Suppressor macrophage (primary cell): ENCODE results near the gene ZNF568.

Experiments
- DNase-seq, 4 experiments: peaks; one replicate each; pipeline ENCODE4 v3.0.0-alpha.2; 2020 to 2022
- total RNA-seq, 17 experiments: gene quantifications; one replicate each; lab custom pipeline; 2026; ENCODE audit warnings: mixed read lengths in 6 of 17, inconsistent platforms in 3 of 17; lab: John Stamatoyannopoulos, UW

Gene ZNF568
- 1.8 to 8.8 (median 4.0) reads per million in 17 experiments for total RNA-seq

DNA sequence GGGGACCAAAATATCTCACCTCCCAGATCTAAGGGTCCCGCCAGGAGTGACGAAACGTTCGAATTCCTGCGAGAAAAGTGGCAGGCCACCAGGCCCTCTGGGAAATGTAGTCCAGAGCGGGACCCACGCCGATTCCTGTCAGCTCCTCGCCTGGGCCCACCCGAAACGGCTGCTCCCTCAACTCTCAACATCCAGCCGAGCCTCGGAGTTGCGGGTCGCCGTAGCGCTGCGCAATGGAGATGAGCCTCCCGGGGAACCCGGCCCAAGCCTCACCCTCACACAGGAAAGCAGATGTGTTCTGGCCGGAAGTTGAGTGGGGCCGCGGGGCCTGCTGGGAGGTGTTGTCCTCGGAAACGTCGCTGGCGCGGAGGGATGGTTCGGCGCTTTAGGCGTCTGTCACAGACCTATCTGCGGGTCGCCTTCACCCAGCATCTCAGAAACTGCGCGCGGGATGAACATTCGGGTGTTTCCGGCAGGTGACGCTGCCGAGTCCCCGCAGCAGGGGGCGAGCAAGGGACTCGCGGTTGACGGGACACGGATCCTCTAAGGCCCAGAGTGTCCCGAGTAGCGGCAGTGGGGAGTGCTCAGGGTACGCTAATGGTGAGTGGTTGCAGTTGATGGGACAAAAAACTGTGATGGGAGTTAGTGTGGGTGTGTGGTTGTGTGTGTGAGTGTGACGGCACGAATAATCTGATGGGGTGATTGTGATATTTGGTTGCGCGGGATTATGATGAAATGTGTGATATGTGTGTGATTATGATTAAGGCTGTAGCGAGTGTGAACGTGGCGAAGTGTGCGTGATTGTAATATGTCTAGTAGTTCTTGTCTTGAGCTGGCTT is at the start of gene ZNF568, which contains the start of gene ZNF829:
TSS of gene ZNF568 (plus strand) at position 341 of the 839 bp plus-strand sequence. CDS start 6,439 bp downstream, outside the sequence.
TSS of gene ZNF829 (minus strand) at position 300 of the 839 bp plus-strand sequence. CDS start 1,124 bp downstream, outside the sequence.
- peak; percentile 85 to 95 (median 90) for DNase-seq

DNA sequence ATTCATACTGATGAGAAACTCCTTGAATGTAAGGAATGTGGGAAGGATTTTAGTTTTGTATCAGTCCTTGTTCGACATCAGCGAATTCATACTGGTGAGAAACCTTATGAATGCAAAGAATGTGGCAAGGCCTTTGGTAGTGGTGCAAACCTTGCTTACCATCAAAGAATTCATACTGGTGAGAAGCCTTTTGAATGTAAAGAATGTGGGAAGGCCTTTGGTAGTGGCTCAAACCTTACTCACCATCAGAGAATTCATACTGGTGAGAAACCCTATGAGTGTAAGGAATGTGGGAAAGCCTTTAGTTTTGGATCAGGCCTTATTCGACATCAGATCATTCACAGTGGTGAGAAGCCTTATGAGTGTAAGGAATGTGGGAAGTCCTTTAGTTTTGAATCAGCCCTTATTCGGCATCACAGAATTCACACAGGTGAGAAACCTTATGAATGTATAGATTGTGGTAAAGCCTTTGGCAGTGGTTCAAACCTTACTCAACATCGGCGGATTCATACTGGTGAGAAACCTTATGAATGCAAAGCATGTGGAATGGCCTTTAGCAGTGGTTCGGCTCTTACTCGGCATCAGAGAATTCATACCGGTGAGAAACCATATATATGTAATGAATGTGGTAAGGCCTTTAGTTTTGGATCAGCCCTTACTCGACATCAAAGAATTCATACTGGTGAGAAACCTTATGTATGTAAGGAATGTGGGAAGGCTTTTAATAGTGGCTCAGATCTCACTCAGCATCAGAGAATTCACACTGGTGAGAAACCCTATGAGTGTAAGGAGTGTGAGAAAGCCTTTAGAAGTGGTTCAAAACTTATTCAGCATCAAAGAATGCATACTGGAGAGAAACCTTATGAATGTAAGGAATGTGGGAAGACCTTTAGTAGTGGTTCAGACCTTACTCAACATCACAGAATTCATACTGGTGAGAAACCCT is 38.9 kb upstream of the ZNF568 start:
- no peak for DNase-seq

DNA sequence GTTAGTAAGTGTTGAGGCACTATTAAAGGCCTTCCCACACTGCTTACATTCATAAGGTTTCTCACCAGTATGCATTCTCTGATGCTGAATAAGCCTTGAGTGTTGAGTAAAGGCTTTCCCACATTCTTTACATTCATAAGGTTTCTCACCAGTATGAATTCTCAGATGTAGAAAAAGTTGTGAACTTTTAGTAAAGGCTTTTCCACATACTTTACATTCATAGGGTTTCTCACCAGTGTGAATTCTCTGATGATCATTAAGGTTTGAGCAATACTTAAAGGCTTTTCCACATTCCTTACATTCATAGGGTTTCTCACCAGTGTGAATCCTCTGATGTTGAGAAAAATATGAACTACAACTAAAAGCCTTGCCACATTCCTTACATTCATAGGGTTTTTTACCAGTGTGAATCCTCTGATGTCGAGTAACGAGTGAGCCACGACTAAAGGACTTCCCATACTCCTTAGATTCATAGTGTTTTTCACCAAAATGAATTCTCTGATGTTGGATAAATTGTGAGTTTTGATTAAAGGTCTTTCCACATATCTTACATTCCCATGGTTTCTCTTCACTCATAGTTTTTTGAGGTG is 24.3 kb upstream of the ZNF568 start:
- no peak for DNase-seq

GRCh38 chr19:36894849-36895383 is 21.2 kb upstream of the ZNF568 start:
- DNase-seq: no peak

- no peak for DNase-seq
Observed at GRCh38 chr19:36898422-36898821, 17.7 kb upstream of the ZNF568 start.

GRCh38 chr19:36916991-36917390 is 859 bp downstream of the ZNF568 start:
- DNase-seq: no peak

DNA sequence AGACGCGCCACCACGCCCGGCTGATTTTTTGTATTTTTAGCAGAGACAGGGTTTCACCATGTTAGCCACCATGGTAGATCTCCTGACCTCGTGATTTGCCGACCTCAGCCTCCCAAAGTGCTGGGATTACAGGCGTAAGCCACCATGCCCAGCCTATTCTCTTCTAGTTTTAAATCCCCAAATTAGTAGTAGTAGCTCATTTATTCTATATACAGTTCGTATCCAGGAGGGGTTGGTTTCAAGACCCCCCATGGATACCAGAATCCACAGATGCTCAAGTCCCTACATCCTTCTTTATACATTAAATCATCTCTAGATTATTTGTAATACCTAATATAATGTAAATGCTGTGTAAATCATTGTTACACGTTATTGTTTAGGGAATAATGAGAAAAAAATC is 2.0 kb downstream of the ZNF568 start:
- DNase-seq: no peak

- DNase-seq: no peak
Observed at GRCh38 chr19:36931684-36932083, 15.6 kb downstream of the ZNF568 start.

DNA sequence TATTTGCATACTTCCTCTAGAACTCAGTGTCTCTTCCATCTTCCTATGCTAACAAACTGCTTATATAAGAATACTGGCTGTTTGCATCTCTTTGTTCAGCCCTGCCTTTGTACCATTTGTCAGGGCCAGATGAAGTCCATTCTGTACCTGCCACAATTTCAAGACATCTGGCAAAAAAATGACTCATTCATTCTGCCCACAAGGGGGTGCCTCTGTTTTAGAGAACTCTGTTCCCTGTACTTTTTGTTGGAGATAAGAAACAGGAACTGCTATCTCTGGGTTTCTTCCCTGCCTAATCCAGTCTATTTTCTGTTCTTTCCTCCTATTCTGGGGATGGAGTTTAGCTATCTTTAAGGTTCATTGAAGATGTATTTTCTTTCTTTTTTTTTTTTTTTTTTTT is 23.0 kb downstream of the ZNF568 start:
- DNase-seq: no peak

DNA sequence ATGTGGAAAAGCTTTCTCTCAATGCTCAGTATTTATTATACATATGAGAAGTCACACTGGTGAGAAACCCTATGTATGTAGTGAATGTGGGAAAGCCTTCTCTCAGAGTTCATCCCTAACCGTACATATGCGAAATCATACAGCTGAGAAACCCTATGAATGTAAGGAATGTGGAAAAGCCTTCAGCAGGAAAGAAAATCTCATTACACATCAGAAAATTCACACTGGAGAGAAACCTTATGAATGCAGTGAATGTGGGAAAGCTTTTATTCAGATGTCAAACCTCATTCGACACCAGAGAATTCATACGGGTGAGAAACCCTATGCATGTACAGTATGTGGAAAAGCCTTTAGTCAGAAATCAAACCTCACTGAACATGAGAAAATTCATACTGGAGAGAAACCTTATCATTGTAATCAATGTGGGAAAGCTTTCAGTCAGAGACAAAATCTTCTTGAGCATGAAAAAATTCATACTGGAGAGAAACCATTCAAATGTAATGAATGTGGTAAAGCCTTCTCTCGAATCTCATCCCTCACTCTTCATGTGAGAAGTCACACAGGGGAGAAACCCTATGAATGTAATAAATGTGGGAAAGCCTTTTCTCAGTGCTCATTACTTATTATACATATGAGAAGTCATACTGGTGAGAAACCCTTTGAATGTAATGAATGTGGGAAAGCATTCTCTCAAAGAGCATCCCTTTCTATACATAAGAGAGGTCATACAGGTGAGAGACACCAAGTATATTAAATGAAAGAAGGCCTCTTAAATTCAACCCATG is 34.4 kb downstream of the ZNF568 start:
- DNase-seq: no peak

GRCh38 chr19:36962346-36962745 is 46.2 kb downstream of the ZNF568 start:
- no peak for DNase-seq

DNA sequence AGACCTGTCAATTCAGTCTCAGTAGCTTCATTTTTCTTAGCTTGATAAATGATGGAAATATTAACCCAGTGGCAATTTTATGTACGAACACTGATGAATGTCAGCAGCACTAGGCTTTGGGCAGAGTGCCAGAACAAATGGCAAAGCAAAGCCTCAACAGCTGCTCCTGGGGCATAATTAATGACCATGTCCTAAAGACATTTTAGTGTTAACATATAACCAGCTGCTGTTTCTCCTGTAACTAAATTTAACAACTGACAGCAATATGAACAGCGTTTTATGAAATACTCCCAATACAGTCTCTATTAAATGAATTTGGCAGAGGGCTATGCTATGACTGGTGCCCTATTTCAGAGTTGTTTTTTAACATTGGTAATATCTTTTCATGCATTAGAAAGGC is 47.1 kb downstream of the ZNF568 start:
- no peak for DNase-seq

DNA sequence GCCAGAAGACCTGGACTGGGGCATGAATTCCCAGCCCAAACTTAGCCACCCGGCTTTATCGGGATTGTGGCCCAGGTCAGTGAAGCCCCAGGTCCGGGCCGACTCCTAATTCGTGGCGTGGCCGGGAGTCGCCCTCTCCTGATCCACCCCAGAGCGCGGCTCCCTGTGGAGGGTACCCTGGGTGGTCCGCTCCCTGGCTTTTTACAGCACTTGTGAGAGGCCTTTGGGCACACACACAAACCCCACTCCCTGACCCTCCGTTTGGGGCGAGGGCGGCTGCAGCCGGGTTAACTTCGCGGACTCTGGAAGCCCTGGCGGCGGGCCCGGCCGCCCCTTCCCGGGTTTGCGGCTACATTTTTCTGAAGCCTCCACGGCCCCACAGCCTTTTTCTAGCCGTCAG is 56.4 kb downstream of the ZNF568 start:
- no peak for DNase-seq

- peak; percentile 57 to 83 (median 68) for DNase-seq
Observed at GRCh38 chr19:36973021-36973843, 57.1 kb downstream of the ZNF568 start.

DNA sequence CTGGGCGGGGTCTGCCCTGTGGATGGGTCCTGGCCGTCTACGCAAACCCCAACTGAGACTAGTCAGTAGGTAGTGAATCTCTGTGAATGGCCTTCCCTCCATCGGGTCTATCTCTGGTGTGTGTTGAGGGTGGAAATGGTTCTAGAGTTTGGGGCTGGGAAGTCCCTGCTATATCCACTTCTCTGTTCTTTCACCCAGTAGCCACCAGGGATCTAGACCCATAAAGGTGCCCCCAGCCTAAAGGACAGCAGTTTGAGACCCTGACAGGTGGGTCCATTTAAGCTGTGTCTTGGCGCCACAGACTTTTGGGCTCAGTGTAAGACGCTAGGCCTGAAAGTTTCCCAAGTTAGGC is 57.7 kb downstream of the ZNF568 start:
- no peak for DNase-seq

- no peak for DNase-seq
Observed at GRCh38 chr19:36986131-36986530, 70.0 kb downstream of the ZNF568 start.

- no peak for DNase-seq
Observed at GRCh38 chr19:36986601-36987000, 70.5 kb downstream of the ZNF568 start.

- no peak for DNase-seq
Observed at GRCh38 chr19:36987091-36987490, 71.0 kb downstream of the ZNF568 start.

DNA sequence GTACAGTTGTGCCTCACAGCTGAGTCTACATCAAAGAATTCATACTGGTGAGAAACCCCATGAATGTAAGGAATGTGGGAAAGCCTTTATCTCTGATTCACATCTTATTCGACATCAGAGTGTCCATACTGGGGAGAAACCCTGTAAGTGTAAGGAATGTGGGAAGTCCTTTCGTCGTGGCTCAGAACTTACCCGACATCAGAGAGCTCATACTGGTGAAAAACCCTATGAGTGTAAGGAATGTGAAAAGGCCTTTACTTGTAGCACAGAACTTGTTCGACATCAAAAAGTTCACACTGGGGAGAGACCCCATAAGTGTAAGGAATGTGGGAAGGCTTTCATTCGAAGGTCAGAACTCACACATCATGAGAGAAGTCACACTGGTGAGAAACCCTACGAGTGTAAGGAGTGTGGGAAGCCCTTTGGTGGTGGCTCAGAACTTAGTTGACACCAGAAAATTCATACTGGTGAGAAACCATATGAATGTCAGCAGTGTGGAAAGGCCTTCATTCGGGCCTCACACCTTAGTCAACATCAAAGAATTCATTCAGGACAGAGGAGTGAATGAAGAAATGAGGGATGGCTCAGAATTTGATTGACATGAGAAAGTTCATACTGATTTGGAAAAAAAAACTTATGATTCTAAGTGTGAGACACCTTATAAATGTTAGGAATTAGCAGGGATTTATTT is 81.2 kb downstream of the ZNF568 start:
- no peak for DNase-seq

GRCh38 chr19:36997843-36998235 is 81.7 kb downstream of the ZNF568 start:
- DNase-seq: no peak
